Parathyroid adenoma (tissue), 2 donors: ENCODE data around the gene GRHPR.

ENCODE experiments used
- H2AFZ ChIP-seq: fragments of 300-600 bp; sonication (generic); one replicate; pipeline ENCODE4 v1.7.0; 2017; ENCODE audit warnings: antibody characterized with exemption, mild to moderate bottlenecking
- H3K27ac ChIP-seq: fragments of 300-600 bp; sonication (generic); one replicate; pipeline ENCODE4 v1.7.0; 2017
- H3K27me3 ChIP-seq: fragments of 300-600 bp; sonication (generic); one replicate; pipeline ENCODE4 v1.7.0; 2017; ENCODE audit warnings: low read length; ENCODE audit not compliant: control insufficient read depth, insufficient read depth
- H3K36me3 ChIP-seq: fragments of 300-600 bp; sonication (generic); one replicate; pipeline ENCODE4 v1.7.0; 2017; ENCODE audit warnings: low read length; ENCODE audit not compliant: control insufficient read depth, insufficient read depth
- H3K4me1 ChIP-seq: fragments of 300-600 bp; sonication (generic); one replicate; pipeline ENCODE4 v1.7.0; 2017; ENCODE audit warnings: control low read depth
- H3K4me2 ChIP-seq: fragments of 300-600 bp; sonication (generic); one replicate; pipeline ENCODE4 v1.7.0; 2017; ENCODE audit warnings: low read length
- H3K4me3 ChIP-seq: fragments of 300-600 bp; sonication (generic); one replicate; pipeline ENCODE4 v1.7.0; 2017; ENCODE audit warnings: low read depth, low read length
- H3K79me2 ChIP-seq: fragments of 300-600 bp; sonication (generic); one replicate; pipeline ENCODE4 v1.7.0; 2017; ENCODE audit warnings: control low read depth
- H3K9ac ChIP-seq: fragments of 300-600 bp; sonication (generic); one replicate; pipeline ENCODE4 v1.7.0; 2017; ENCODE audit warnings: mild to moderate bottlenecking
- H3K9me3 ChIP-seq: fragments of 300-600 bp; sonication (generic); one replicate; pipeline ENCODE4 v1.7.0; 2017; ENCODE audit warnings: low read length; ENCODE audit not compliant: control insufficient read depth
- TF ChIP-seq, protein P1 (sequence below): fragments of 300-600 bp; sonication (generic); IDR thresholded peaks from one replicate; pipeline ENCODE4 v1.7.0; 2017; ENCODE audit warnings: antibody characterized with exemption, mild to moderate bottlenecking
- donor health status: primary hyperparathyroidism.

The GRHPR gene

DNA sequence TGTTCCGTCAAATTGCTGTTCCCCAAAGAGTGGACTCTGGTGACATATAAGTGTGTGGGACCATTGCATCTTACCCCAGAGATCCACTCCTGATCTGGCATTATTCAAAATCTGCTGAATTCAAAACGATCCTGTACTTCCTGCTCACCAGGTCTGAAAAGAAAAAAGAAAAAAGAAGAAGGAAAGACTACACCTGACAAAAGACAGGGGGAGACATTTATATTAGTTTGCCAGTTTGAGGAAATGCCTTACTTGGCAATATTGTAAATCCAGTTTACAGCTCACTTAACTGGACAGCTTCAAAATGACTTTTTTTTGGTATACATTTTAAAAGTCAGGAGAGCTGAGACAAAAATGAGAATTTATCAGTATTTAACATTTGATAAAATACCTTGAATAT, 15.0 kb upstream of the GRHPR start:
- H3K79me2 ChIP-seq = no peaks in the 10 kb centered on the region
- H3K36me3 ChIP-seq = no peaks in the 10 kb centered on the region
- H2AFZ ChIP-seq = no peak overlapping the region
- no peaks in the 10 kb centered on the region for H3K9me3 ChIP-seq
- H3K9ac ChIP-seq = no peak overlapping the region
- H3K27ac ChIP-seq = no peak overlapping the region
- no peak overlapping the region for H3K4me2 ChIP-seq
- no peaks in the 10 kb centered on the region for H3K4me1 ChIP-seq
- no peak overlapping the region for H3K4me3 ChIP-seq
- H3K27me3 ChIP-seq = no peaks in the 10 kb centered on the region
- TF ChIP-seq, protein P1, sequence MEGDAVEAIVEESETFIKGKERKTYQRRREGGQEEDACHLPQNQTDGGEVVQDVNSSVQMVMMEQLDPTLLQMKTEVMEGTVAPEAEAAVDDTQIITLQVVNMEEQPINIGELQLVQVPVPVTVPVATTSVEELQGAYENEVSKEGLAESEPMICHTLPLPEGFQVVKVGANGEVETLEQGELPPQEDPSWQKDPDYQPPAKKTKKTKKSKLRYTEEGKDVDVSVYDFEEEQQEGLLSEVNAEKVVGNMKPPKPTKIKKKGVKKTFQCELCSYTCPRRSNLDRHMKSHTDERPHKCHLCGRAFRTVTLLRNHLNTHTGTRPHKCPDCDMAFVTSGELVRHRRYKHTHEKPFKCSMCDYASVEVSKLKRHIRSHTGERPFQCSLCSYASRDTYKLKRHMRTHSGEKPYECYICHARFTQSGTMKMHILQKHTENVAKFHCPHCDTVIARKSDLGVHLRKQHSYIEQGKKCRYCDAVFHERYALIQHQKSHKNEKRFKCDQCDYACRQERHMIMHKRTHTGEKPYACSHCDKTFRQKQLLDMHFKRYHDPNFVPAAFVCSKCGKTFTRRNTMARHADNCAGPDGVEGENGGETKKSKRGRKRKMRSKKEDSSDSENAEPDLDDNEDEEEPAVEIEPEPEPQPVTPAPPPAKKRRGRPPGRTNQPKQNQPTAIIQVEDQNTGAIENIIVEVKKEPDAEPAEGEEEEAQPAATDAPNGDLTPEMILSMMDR = no peak

DNA sequence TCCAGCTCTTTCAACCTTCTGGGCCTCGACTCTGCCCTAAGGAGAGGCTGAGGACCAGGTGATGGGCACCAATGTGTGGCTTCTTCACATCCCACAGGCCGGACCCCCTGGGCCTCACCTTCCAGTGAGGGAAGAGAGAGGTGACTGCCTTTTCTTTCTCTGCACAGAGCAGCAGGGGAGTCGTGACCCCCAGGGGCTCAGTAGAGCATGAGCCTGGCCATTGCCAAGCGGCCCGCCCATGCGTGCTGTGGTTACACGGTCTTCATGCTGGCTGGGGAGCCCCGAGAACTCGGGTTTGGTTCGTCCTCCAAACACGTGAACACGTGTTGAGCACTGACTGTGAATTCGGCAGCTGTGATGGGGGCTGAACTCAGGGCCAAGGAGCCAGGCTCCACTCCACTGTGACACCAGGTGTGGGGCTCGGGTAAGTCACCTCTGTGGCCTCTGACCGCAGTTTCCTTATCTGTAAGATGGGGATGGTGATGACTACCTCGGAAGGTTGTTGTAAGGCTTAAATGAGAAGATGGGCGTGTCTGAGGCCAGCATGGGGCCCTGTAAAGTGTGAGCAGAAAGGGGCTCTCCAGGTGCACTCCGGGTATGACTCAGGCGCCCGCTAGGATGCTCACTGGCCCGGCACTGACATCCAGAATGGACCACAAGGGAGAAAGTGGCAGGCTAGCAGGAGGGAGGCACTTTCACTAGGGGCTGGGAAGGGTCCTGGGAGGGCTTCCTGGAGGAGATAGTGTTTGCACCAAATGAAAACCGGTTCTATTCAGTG, 13.4 kb upstream of the GRHPR start:
- H3K27me3 ChIP-seq = no peaks in the 10 kb centered on the region
- no peak overlapping the region for H3K27ac ChIP-seq
- TF ChIP-seq, protein P1 = no peak
- no peak overlapping the region for H2AFZ ChIP-seq
- H3K79me2 ChIP-seq = no peaks in the 10 kb centered on the region
- no peak overlapping the region for H3K4me2 ChIP-seq
- H3K9ac ChIP-seq = no peak overlapping the region
- no peaks in the 10 kb centered on the region for H3K4me1 ChIP-seq
- no peak overlapping the region for H3K4me3 ChIP-seq
- no peaks in the 10 kb centered on the region for H3K36me3 ChIP-seq
- no peaks in the 10 kb centered on the region for H3K9me3 ChIP-seq

DNA sequence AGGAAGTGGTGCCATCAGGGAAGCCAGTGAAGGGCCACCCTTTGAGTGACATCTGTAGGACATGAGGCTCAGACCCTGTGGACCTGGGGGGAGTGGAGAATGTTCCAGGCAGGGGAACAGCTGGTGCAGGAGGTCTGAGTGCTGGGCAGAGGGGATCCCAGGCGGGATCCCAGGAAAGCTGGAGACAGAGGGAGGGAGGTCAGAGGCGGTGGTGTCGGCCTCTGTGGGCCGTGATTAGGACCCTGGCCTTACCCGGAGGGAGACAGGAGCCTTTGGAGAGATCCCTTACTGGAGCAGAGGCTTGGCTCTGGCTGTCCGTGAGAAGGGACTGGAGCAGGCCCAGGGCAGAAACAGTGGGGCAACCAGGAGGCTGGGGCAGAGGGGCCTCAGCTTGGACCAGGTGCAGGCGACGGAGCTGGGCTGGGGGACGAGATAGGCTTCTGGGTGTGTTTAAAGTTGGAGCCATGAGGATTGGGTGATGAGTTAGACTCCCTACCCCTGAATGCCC, 12.1 kb upstream of the GRHPR start:
- Histone ChIP-seq H3K27me3 (no peaks in the 10 kb centered on the region), H3K4me2 (no peak overlapping the region), H3K79me2 (no peaks in the 10 kb centered on the region), H3K9ac (no peak overlapping the region), H3K36me3 (no peaks in the 10 kb centered on the region), H3K4me3 (no peak overlapping the region), H3K4me1 (no peaks in the 10 kb centered on the region), H3K27ac (no peak overlapping the region), H3K9me3 (no peaks in the 10 kb centered on the region), H2AFZ (no peak overlapping the region)
- TF ChIP-seq, protein P1 = no peak

DNA sequence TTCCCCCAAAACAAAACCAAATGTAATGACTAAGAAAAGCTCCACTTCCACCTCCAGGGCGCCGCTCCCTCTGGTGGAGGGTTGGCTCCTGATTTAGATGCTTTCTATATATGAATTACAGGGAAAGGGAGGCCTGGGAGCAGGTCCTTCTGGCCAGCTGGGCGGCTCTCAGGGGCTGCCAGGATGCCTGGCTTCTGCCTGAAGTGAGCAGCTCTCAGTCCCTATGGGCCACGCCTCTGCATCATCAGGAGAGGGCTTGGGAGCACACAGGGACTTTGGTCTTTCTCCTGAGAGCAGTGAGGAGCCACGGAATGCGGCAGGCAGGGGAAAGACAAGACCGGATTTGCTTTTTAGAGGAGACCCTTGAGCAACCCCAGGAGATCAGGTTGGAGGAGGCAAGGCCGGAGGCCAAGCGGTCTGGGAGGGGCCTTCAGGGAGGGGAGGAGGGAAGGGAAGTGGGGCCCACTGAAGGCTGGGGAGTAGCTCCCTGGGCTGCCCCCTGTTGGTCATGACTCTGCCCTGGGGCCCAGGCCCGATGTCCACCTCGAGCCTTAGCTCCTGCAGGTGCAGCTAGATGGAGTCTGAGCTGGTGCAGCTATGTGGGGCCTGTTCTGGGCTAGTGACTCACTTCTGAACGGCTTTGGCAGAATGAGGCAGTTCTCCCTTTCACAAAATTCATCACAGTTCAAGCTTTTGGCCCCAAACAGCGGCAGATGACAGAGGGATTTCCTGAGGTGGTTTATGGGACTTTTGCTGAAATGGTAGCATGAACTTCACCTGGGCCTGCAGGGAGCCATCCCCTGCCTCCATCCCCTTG, 11.3 kb upstream of the GRHPR start:
- no peaks in the 10 kb centered on the region for H3K79me2 ChIP-seq
- H2AFZ ChIP-seq = no peak overlapping the region
- H3K9ac ChIP-seq = no peak overlapping the region
- no peak overlapping the region for H3K4me2 ChIP-seq
- no peaks in the 10 kb centered on the region for H3K4me1 ChIP-seq
- H3K27ac ChIP-seq = no peak overlapping the region
- H3K27me3 ChIP-seq = no peaks in the 10 kb centered on the region
- no peaks in the 10 kb centered on the region for H3K9me3 ChIP-seq
- no peaks in the 10 kb centered on the region for H3K36me3 ChIP-seq
- no peak overlapping the region for H3K4me3 ChIP-seq
- TF ChIP-seq, protein P1 = no peak
